T-cell (primary cell): ENCODE data around the gene IQGAP2. TPM values are rescaled to one million over a fixed set of nuclear protein-coding genes. Genes with fewer than 3 reads are reported as not detected.
"Not testable (repeated sequence)": the region's sequence is repeated elsewhere in the genome, so short reads cannot be mapped to it uniquely, and the experiment has no call there.

ENCODE experiments used
- ATAC-seq, 4 experiments: fragments of 200-7000 bp in 3 of 4; fragments of 150-1000 bp in 1 of 4; cut with Tn5 transposase; replicated peaks in 1 of 4; 1 replicate in 3 of 4; 2 replicates in 1 of 4; pipeline ENCODE4 v1.10.0; 2021; ENCODE audit warnings: moderate library complexity in 3 of 4, mild to moderate bottlenecking in 2 of 4, moderate number of reproducible peaks in 1 of 4
- CTCF ChIA-PET, 2 donors: fragments of 300-600 bp; sonication (Branson Sonifier 250); formaldehyde crosslinking; loops; one replicate each; lab custom pipeline; 2022; ENCODE audit warnings: antibody characterized with exemption in 2 of 2; lab: Charles Lee
- POLR2A ChIA-PET, 2 donors: fragments of 300-600 bp; sonication (Branson Sonifier 250); formaldehyde crosslinking; loops; one replicate each; lab custom pipeline; 2022; ENCODE audit warnings: antibody characterized with exemption in 2 of 2; lab: Charles Lee
- DNase-seq, 35 experiments: peaks; one replicate each; pipeline versions ENCODE4 v3.0.0 to v3.0.0-alpha.2; 2013 to 2023
- H3K27ac ChIP-seq: one replicate; pipeline ENCODE4 v1.5.1; 2013; ENCODE audit warnings: low read length
- H3K27me3 ChIP-seq, 2 experiments: replicated peaks in 1 of 2; 1 replicate in 1 of 2; 2 replicates in 1 of 2; pipeline versions ENCODE4 v1.6.1 to v1.7.0; 2013; ENCODE audit warnings: low read length in 1 of 2, mixed read lengths in 1 of 2; ENCODE audit not compliant: control insufficient read depth in 2 of 2, insufficient read depth in 2 of 2; ENCODE audit errors: extremely low read depth in 1 of 2
- H3K36me3 ChIP-seq, 2 donors: 1 replicate in 1 of 2; 2 replicates in 1 of 2; pipeline versions ENCODE4 v1.6.1 to v1.7.0; 2013; ENCODE audit warnings: low read length in 1 of 2; ENCODE audit not compliant: control insufficient read depth in 2 of 2, insufficient read depth in 1 of 2; ENCODE audit errors: extremely low read depth in 1 of 2
- H3K4me1 ChIP-seq, 2 experiments: 1 replicate in 1 of 2; 2 replicates in 1 of 2; pipeline versions ENCODE4 v1.6.1 to v1.7.0; 2013; ENCODE audit warnings: low read length in 2 of 2, mixed read lengths in 1 of 2; ENCODE audit not compliant: insufficient read depth in 2 of 2, control insufficient read depth in 1 of 2; ENCODE audit errors: extremely low read depth in 1 of 2
- H3K4me3 ChIP-seq, 2 donors: 1 replicate in 1 of 2; 2 replicates in 1 of 2; pipeline versions ENCODE4 v1.5.1 to v1.7.0; 2013; ENCODE audit warnings: mild to moderate bottlenecking in 2 of 2, low read length in 1 of 2, moderate library complexity in 1 of 2; ENCODE audit not compliant: control insufficient read depth in 1 of 2; ENCODE audit errors: extremely low read depth in 1 of 2
- H3K9me3 ChIP-seq: 2 replicates; pipeline ENCODE4 v1.7.0; 2013
- H3K27ac Mint-ChIP-seq, 2 donors: one replicate each; pipeline ENCODE4 v1.8.0; 2020 to 2021; ENCODE audit warnings: mild to moderate bottlenecking in 2 of 2, mixed read lengths in 2 of 2
- H3K27me3 Mint-ChIP-seq, 2 donors: one replicate each; pipeline ENCODE4 v1.8.0; 2021 to 2022; ENCODE audit warnings: mixed read lengths in 2 of 2
- H3K36me3 Mint-ChIP-seq: one replicate; pipeline ENCODE4 v1.8.0; 2021; ENCODE audit warnings: mixed read lengths
- H3K4me1 Mint-ChIP-seq, 3 donors: one replicate each; pipeline ENCODE4 v1.8.0; 2020 to 2022; ENCODE audit warnings: mixed read lengths in 3 of 3, mild to moderate bottlenecking in 1 of 3
- H3K4me3 Mint-ChIP-seq, 3 donors: one replicate each; pipeline ENCODE4 v1.8.0; 2020 to 2022; ENCODE audit warnings: mild to moderate bottlenecking in 3 of 3, mixed read lengths in 3 of 3, moderate library complexity in 3 of 3
- H3K9me3 Mint-ChIP-seq, 3 donors: one replicate each; pipeline ENCODE4 v1.8.0; 2020 to 2022; ENCODE audit warnings: mixed read lengths in 3 of 3
- WGBS: methylation state at CpG from one replicate; pipeline ENCODE4 v1.1.5; 2013; ENCODE audit warnings: missing lambda C conversion rate; ENCODE audit not compliant: insufficient coverage; 5-methylcytosine and 5-hydroxymethylcytosine counted together
- total RNA-seq, 35 experiments: library from RNA in 6 of 35; stranded (reverse) in 6 of 35; fragments of 120-200 nt in 1 of 35; gene quantifications; one replicate each; pipeline versions ENCODE4 v1.2.1 to v1.2.4 and lab custom pipeline; 2013 to 2026

Gene IQGAP2
- total RNA-seq, 5 donors from 2014 or later (not counting 1 experiment from before 2014, with no cell fraction given) = 66.5 to 121 (median 72.5) TPM

GRCh38 chr5:76548525-76549229 is 145.6 kb downstream of the IQGAP2 start:
- H3K4me3 ChIP-seq = no peak overlapping the region
- no peaks in the 10 kb centered on the region for H3K36me3 ChIP-seq
- ChIA-PET POLR2A (interaction anchor here (0.6 to 1.3 kb wide), 4 partner anchors 50 to 194 kb away, joined by 3 to 5 read pairs (median 4); partner anchors contain the start of gene IQGAP2 (in 1 of the 2)), CTCF (interaction anchor here (0.5 to 2.5 kb wide), 7 partner anchors 9 to 223 kb away, joined by 3 to 27 read pairs (median 7); partner anchors contain the start of gene IQGAP2 (in 1 of the 2))
- 100% methylated on average over 1 of the region's 3 CpGs for WGBS
- peaks cover 62 to 78% (median 75%) of the 10 kb centered on the region in 3 donors for H3K4me1 Mint-ChIP-seq
- H3K36me3 Mint-ChIP-seq = peaks cover 6% of the 10 kb centered on the region
- no peaks in the 10 kb centered on the region for H3K27me3 Mint-ChIP-seq
- no peak for ATAC-seq
- peak overlapping the region; percentile 94 to 96 for H3K27ac Mint-ChIP-seq
- H3K4me3 Mint-ChIP-seq = peak overlapping the region in 1 of 3 donors; percentile 66
- H3K9me3 ChIP-seq = no peaks in the 10 kb centered on the region
- H3K4me1 ChIP-seq = peaks cover 22 to 45% of the 10 kb centered on the region in 2 experiments
- H3K27ac ChIP-seq = peak overlapping the region; percentile 91
- no peak for DNase-seq
- H3K9me3 Mint-ChIP-seq = no peaks in the 10 kb centered on the region
- no peaks in the 10 kb centered on the region for H3K27me3 ChIP-seq

DNA sequence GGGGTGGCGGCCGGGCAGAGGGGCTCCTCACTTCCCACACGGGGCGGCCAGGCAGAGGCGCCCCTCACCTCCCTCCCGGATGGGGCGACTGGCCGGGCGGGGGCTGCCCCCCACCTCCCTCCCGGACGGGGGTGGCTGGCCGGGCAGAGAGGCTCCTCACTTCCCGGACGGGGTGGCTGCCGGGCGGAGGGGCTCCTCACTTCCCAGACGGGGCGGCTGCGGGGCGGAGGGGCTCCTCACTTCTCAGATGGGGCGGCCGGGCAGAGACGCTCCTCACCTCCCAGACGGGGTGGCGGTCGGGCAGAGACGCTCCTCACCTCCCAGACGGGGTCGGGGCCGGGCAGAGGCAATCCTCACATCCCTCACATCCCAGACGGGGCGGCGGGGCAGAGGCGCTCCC is 147.8 kb downstream of the IQGAP2 start:
- peaks cover 18 to 39% of the 10 kb centered on the region in 2 experiments for H3K4me1 ChIP-seq
- CTCF ChIA-PET, ATAC-seq, H3K4me3 Mint-ChIP-seq, H3K36me3 ChIP-seq, DNase-seq, H3K4me3 ChIP-seq, H3K9me3 ChIP-seq, H3K27ac Mint-ChIP-seq, POLR2A ChIA-PET, H3K27me3 Mint-ChIP-seq, H3K27me3 ChIP-seq, H3K27ac ChIP-seq, H3K9me3 Mint-ChIP-seq: not testable (repeated sequence)
- 95% methylated on average over 8 of the region's 34 CpGs for WGBS
- peaks cover 71 to 78% (median 77%) of the 10 kb centered on the region in 3 donors for H3K4me1 Mint-ChIP-seq
- H3K36me3 Mint-ChIP-seq = peaks cover 11% of the 10 kb centered on the region

- Mint-ChIP-seq H3K36me3 (peaks cover 20% of the 10 kb centered on the region), H3K27ac (peak overlapping the region in 1 of 2 donors; percentile 72), H3K4me3 (no peak overlapping the region), H3K27me3 (no peaks in the 10 kb centered on the region), H3K4me1 (peaks cover 56 to 75% (median 74%) of the 10 kb centered on the region in 3 donors), H3K9me3 (no peaks in the 10 kb centered on the region)
- H3K4me1 ChIP-seq = peaks cover 6 to 29% of the 10 kb centered on the region in 2 experiments
- no peak overlapping the region for H3K4me3 ChIP-seq
- no peaks in the 10 kb centered on the region for H3K27me3 ChIP-seq
- no peak overlapping the region for H3K27ac ChIP-seq
- ChIA-PET POLR2A (interaction anchor here in 1 of 2 donors (0.6 to 0.9 kb wide), 3 partner anchors 9 to 35 kb away, joined by 3 to 7 read pairs (median 5); no protein-coding TSS in a partner anchor), CTCF (no interaction called here)
- no CpG with 5 or more reads among the region's 1 CpG for WGBS
- ATAC-seq (no peak), DNase-seq (no peak)
- no peaks in the 10 kb centered on the region for H3K36me3 ChIP-seq
- H3K9me3 ChIP-seq = no peaks in the 10 kb centered on the region
These were observed 149.5 kb downstream of the IQGAP2 start for GRCh38 chr5:76552546-76552945.

DNA sequence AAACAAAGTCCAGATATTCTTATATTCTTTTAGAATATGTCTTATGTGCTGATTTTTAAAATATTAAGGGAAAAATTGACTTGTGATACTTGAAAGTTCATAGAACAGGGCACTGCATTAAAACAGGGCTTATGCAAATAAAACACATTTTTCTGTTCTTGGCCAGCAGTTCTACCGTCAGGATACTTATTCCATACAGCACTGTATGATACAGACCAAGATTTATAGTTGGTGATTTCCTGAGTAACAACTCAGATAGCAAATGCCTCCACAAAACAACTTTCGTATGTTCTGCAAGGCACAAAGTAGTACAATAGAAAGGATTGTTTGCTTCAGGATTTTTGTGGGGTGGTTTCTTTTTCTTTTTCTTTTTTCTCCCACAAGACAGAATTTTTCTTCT is 150.2 kb downstream of the IQGAP2 start:
- Histone ChIP-seq H3K4me1 (peaks cover 0 to 22% of the 10 kb centered on the region in 2 experiments), H3K27me3 (no peaks in the 10 kb centered on the region), H3K9me3 (no peaks in the 10 kb centered on the region), H3K4me3 (no peak overlapping the region), H3K36me3 (peaks cover 0 to under 1% of the 10 kb centered on the region in 2 donors), H3K27ac (no peak overlapping the region)
- Mint-ChIP-seq H3K27me3 (no peaks in the 10 kb centered on the region), H3K4me3 (no peak overlapping the region), H3K36me3 (peaks cover 25% of the 10 kb centered on the region), H3K4me1 (peaks cover 49 to 68% (median 67%) of the 10 kb centered on the region in 3 donors), H3K9me3 (no peaks in the 10 kb centered on the region), H3K27ac (peak overlapping the region in 1 of 2 donors; percentile 45)
- CTCF ChIA-PET = no interaction called here
- no CpG with 5 or more reads among the region's 2 CpGs for WGBS
- ATAC-seq (no peak), DNase-seq (no peak)
- POLR2A ChIA-PET = no interaction called here

DNA sequence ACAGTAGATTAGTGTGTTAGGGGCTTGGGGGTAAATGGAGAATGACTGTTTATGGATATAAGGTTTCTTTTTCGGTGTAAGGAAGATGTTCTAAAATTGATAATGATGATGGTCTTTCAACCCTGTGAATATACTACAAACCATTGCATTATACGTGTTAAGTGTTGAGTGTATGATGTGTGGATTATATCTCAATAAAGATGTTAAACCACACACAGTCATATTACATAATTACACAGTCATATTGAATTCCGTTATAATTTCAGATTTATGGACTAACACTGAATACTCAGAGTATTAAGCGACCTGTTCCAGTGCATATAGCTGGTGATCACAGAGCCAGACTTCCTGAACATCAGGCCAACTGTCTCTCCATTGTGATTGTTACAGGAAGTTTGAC is 152.0 kb downstream of the IQGAP2 start:
- no peak overlapping the region for H3K27ac ChIP-seq
- no peak for ATAC-seq

GRCh38 chr5:76555717-76556116 is 152.6 kb downstream of the IQGAP2 start:
- H3K27ac ChIP-seq = no peak overlapping the region
- H3K36me3 ChIP-seq = peaks cover 0 to 6% of the 10 kb centered on the region in 2 donors
- no peaks in the 10 kb centered on the region for H3K27me3 ChIP-seq
- ChIA-PET CTCF (no interaction called here), POLR2A (interaction anchor here in 1 of 2 donors (0.6 kb wide), 1 partner anchor 119 kb away, joined by 4 read pairs; no protein-coding TSS in a partner anchor)
- no peaks in the 10 kb centered on the region for H3K9me3 ChIP-seq
- Mint-ChIP-seq H3K36me3 (peaks cover 39% of the 10 kb centered on the region), H3K27ac (peak overlapping the region in 1 of 2 donors; percentile 68), H3K27me3 (no peaks in the 10 kb centered on the region), H3K4me3 (no peak overlapping the region), H3K4me1 (peaks cover 32 to 53% (median 52%) of the 10 kb centered on the region in 3 donors), H3K9me3 (no peaks in the 10 kb centered on the region)
- no peak overlapping the region for H3K4me3 ChIP-seq
- 86% methylated on average over 2 of the region's 2 CpGs for whole genome bisulfite sequencing
- H3K4me1 ChIP-seq = peaks cover 0 to 9% of the 10 kb centered on the region in 2 experiments
- ATAC-seq (no peak), DNase-seq (no peak)

More for the DNA sequence above, 152.0 kb downstream of the IQGAP2 start:
- no peaks in the 10 kb centered on the region for H3K27me3 Mint-ChIP-seq
- Histone ChIP-seq H3K36me3 (peaks cover 0 to 6% of the 10 kb centered on the region in 2 donors), H3K4me3 (no peak overlapping the region), H3K4me1 (peaks cover 0 to 9% of the 10 kb centered on the region in 2 experiments), H3K9me3 (no peaks in the 10 kb centered on the region), H3K27me3 (no peaks in the 10 kb centered on the region)
- H3K9me3 Mint-ChIP-seq = no peaks in the 10 kb centered on the region
- CTCF ChIA-PET = no interaction called here
- no peak overlapping the region for H3K4me3 Mint-ChIP-seq
- no CpG with 5 or more reads among the region's 4 CpGs for WGBS
- POLR2A ChIA-PET = no interaction called here
- no peak for DNase-seq
- peaks cover 35% of the 10 kb centered on the region for H3K36me3 Mint-ChIP-seq
- H3K4me1 Mint-ChIP-seq = peaks cover 33 to 54% (median 53%) of the 10 kb centered on the region in 3 donors
- H3K27ac Mint-ChIP-seq = no peak overlapping the region
